PC-9 (cell line): Measurements from ENCODE around the gene TMEM92. TPM values are rescaled to one million over a fixed set of nuclear protein-coding genes. Genes with fewer than 3 reads are reported as not detected.

Source experiments
- BruUV-seq: library from RNA; stranded (reverse); fragments of 400-500 nt; replicated peaks from 2 replicates; lab custom pipeline; 2021; lab: Mats Ljungman, UMichigan
- CTCF ChIA-PET: fragments of 300-600 bp; sonication (Branson Sonifier 250); formaldehyde crosslinking; loops from one replicate; lab custom pipeline; 2022; ENCODE audit warnings: antibody characterized with exemption; lab: Charles Lee
- POLR2A ChIA-PET: fragments of 300-600 bp; sonication (Branson Sonifier 250); formaldehyde crosslinking; loops from one replicate; lab custom pipeline; 2022; ENCODE audit warnings: antibody characterized with exemption; ENCODE audit not compliant: unreplicated experiment; lab: Charles Lee
- DNase-seq, 2 experiments: peaks; one replicate each; pipeline versions ENCODE4 v3.0.0 to v3.0.0-alpha.2; 2015 to 2022; ENCODE audit warnings: mixed read lengths in 1 of 2
- H2AFZ ChIP-seq: fragments of 200-600 bp; sonication (generic); 2 replicates; pipeline ENCODE4 v1.8.1; 2017; ENCODE audit warnings: antibody characterized with exemption
- H3F3A ChIP-seq: fragments of 200-600 bp; sonication (generic); 2 replicates; pipeline ENCODE4 v1.8.1; 2017; ENCODE audit warnings: antibody characterized with exemption, mild to moderate bottlenecking, low read depth; ENCODE audit not compliant: insufficient read depth
- H3K27ac ChIP-seq: fragments of 200-600 bp; sonication (generic); 2 replicates; pipeline ENCODE4 v1.6.1; 2016; ENCODE audit warnings: mixed run types
- H3K27me3 ChIP-seq: fragments of 200-600 bp; sonication (generic); 2 replicates; pipeline ENCODE4 v1.6.1; 2016; ENCODE audit warnings: low read depth, mixed run types; ENCODE audit not compliant: insufficient read depth
- H3K36me3 ChIP-seq: fragments of 200-600 bp; sonication (generic); 2 replicates; pipeline ENCODE4 v1.6.1; 2016; ENCODE audit warnings: low read depth, mixed run types
- H3K4me1 ChIP-seq: fragments of 200-600 bp; sonication (generic); replicated peaks from 2 replicates; pipeline ENCODE4 v1.6.1; 2016; ENCODE audit warnings: mixed run types; ENCODE audit not compliant: insufficient read depth
- H3K4me2 ChIP-seq: fragments of 200-600 bp; sonication (generic); 2 replicates; pipeline ENCODE4 v1.6.1; 2017; ENCODE audit warnings: mixed run types
- H3K4me3 ChIP-seq: fragments of 200-600 bp; sonication (generic); 2 replicates; pipeline ENCODE4 v1.6.1; 2016; ENCODE audit warnings: mixed run types
- H3K79me2 ChIP-seq: fragments of 200-600 bp; sonication (generic); 2 replicates; pipeline ENCODE4 v1.6.1; 2017; ENCODE audit warnings: low read depth, mixed run types
- H3K9me2 ChIP-seq: fragments of 200-600 bp; sonication (generic); 2 replicates; pipeline ENCODE4 v1.8.1; 2017; ENCODE audit warnings: mild to moderate bottlenecking; ENCODE audit not compliant: insufficient read depth
- H3K9me3 ChIP-seq: fragments of 200-600 bp; sonication (generic); 2 replicates; pipeline ENCODE4 v1.8.1; 2016; ENCODE audit warnings: low read depth; ENCODE audit not compliant: insufficient read depth
- H4K20me1 ChIP-seq: fragments of 200-600 bp; sonication (generic); 2 replicates; pipeline ENCODE4 v1.8.1; 2017; ENCODE audit not compliant: insufficient read depth
- EZH2 ChIP-seq: fragments of 200-600 bp; sonication (generic); IDR thresholded peaks from 2 replicates; pipeline ENCODE4 v1.8.0; 2017; ENCODE audit warnings: antibody characterized with exemption, low read depth
- intact Hi-C: fragments of 100-400 bp; cut with micrococcal nuclease; formaldehyde crosslinking; loops from one replicate; pipeline ENCODE4 v1.10.0; 2022; ENCODE audit not compliant: unreplicated experiment
- total RNA-seq: library from RNA; stranded (reverse); gene quantifications from 2 replicates; pipeline ENCODE4 v1.2.3, GENCODE V29; 2021
- TF ChIP-seq, protein P1 (sequence below): fragments of 200-600 bp; sonication (generic); conservative IDR thresholded peaks from 2 replicates; pipeline ENCODE4 v1.6.1; 2017; ENCODE audit warnings: mixed run types, antibody characterized with exemption, mild to moderate bottlenecking, moderate library complexity

The TMEM92 gene
- total RNA-seq, 1 experiment from 2014 or later: 16.6 TPM

DNA sequence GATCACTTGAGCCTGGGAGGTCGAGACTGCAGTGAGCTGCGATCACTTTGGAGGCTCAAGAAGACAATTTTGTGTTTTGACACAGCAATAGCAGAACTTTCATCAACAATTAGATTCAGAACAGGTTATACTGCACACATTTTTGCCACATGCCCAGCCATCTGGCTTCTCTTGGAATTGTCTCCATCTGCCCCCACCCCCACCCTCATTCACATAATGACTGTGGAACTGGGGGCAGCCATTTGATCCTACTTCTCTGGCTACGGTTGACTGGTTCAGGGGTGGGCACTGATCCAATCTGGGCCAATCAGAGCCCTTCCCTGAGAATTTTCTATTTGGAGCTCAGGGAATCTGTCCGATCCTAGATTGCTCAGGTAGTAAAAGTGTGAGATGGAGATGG lies 14.0 kb downstream of the TMEM92 start:
- no peaks in the 10 kb centered on the region for H3K9me3 ChIP-seq
- H3K27me3 ChIP-seq: no peaks in the 10 kb centered on the region
- TF ChIP-seq EZH2: no peak
- TF ChIP-seq, protein P1, sequence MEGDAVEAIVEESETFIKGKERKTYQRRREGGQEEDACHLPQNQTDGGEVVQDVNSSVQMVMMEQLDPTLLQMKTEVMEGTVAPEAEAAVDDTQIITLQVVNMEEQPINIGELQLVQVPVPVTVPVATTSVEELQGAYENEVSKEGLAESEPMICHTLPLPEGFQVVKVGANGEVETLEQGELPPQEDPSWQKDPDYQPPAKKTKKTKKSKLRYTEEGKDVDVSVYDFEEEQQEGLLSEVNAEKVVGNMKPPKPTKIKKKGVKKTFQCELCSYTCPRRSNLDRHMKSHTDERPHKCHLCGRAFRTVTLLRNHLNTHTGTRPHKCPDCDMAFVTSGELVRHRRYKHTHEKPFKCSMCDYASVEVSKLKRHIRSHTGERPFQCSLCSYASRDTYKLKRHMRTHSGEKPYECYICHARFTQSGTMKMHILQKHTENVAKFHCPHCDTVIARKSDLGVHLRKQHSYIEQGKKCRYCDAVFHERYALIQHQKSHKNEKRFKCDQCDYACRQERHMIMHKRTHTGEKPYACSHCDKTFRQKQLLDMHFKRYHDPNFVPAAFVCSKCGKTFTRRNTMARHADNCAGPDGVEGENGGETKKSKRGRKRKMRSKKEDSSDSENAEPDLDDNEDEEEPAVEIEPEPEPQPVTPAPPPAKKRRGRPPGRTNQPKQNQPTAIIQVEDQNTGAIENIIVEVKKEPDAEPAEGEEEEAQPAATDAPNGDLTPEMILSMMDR: no peak
- CTCF ChIA-PET: interaction anchor here (0.6 kb wide), 1 partner anchor 143 kb away, joined by 5 read pairs; no protein-coding TSS in a partner anchor
- peaks cover 28% of the 10 kb centered on the region for H3F3A ChIP-seq
- H2AFZ ChIP-seq: no peak overlapping the region
- BruUV-seq: no TSS peak
- H3K9me2 ChIP-seq: no peaks in the 10 kb centered on the region
- no peaks in the 10 kb centered on the region for H4K20me1 ChIP-seq
- POLR2A ChIA-PET: interaction anchor here (0.8 kb wide), 1 partner anchor 435 kb away, joined by 9 read pairs; no protein-coding TSS in a partner anchor
- intact Hi-C loops: no loop called here
- H3K36me3 ChIP-seq: no peaks in the 10 kb centered on the region; the same call in 1 of the 2 replicates
- H3K4me1 ChIP-seq: peaks cover 44% of the 10 kb centered on the region
- 0 out of 2 replicates have a peak, but pooled peaks cover 14% of the 10 kb centered on the region for H3K79me2 ChIP-seq
- H3K27ac ChIP-seq: peak overlapping the region; percentile 92; the same call in 1 of the 2 replicates
- H3K4me3 ChIP-seq: peak overlapping the region; percentile 52; the same call in 1 of the 2 replicates
- DNase-seq: no peak
- H3K4me2 ChIP-seq: peak overlapping the region; percentile 79

DNA sequence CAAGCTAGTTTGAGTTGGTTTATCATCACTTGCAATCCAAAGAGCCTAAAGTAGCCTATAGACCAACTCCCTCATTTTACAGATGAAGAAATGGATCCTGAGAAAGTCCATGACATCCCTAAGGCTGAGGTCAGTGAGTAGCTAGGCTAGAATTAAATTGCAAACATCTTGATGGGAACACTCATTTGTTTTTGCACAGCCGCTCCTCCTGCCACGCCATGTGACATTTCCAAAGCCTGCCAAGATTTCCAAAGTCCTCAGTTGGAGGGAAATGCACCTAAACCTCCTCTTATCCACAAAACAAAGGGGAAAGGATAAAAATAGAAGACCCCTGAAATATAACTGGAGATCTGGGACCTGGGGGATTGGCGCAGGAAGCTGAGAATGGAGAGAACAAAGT lies 15.0 kb downstream of the TMEM92 start:
- intact Hi-C loops: no loop called here
- no TSS peak for BruUV-seq
- Histone ChIP-seq H3K4me2 (peak overlapping the region; percentile 79), H3K4me1 (peaks cover 44% of the 10 kb centered on the region), H4K20me1 (no peaks in the 10 kb centered on the region), H3K27me3 (no peaks in the 10 kb centered on the region), H3K4me3 (peak overlapping the region; percentile 52), H3K9me2 (no peaks in the 10 kb centered on the region), H3K36me3 (no peaks in the 10 kb centered on the region; the same call in 1 of the 2 replicates), H2AFZ (no peak overlapping the region), H3K9me3 (no peaks in the 10 kb centered on the region), H3K79me2 (0 out of 2 replicates have a peak, but pooled peaks cover 14% of the 10 kb centered on the region), H3F3A (peaks cover 28% of the 10 kb centered on the region), H3K27ac (peak overlapping the region; percentile 92)
- ChIA-PET CTCF (interaction anchor here (0.7 kb wide), 1 partner anchor 724 kb away, joined by 4 read pairs; no protein-coding TSS in a partner anchor), POLR2A (interaction anchor here (0.6 to 0.9 kb wide), 2 partner anchors 10 to 15 kb away, joined by 3 to 11 read pairs; partner anchors contain the start of gene TMEM92)
- no peak for DNase-seq
- TF ChIP-seq, protein P1: no peak
- TF ChIP-seq EZH2: no peak

DNA sequence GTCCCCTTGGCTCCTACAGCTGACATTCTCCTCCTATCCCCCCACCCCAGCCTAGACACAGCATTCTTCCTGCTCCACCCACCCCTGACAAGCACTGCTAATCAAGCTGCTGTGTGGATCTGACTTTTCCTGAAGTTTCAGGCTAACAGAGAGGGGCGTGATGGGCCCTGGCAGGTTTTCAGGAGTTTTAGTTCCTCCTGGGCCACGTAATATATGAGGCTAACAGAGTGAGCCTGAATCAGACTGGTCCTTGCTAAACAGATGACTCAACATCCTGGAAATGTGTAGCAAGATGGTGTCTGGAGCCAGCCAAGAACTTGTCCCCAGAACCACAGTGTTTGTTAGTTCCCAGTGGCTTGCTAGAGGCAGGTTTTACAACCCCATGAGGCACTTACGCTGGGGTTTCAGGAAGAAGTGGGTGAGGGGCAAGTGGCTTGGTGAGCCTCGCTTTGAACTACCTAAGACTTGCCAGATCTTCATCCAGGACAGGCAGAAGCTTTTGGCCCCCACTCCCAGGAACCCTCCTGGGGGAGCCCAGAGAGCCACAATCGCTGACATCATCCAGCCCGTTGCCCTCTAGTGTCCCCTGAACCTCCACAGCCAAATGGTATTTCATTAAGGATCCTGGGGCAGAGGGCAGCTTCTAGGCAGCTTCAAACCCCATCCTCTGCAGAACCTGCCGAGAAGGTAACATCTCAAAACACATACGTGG lies 15.9 kb downstream of the TMEM92 start:
- H3K4me3 ChIP-seq: peak overlapping the region; percentile 52
- intact Hi-C loops: loop anchor here (2.0 to 10.0 kb wide), 2 partner anchors 15 to 265 kb away; partner anchors contain the start of gene TMEM92
- TSS peak; percentile 61 for BruUV-seq
- ChIA-PET POLR2A (interaction anchor here (0.6 to 0.9 kb wide), 2 partner anchors 11 to 16 kb away, joined by 3 to 11 read pairs; partner anchors contain the start of gene TMEM92), CTCF (interaction anchor here (0.5 to 0.9 kb wide), 4 partner anchors 18 to 724 kb away, joined by 3 to 15 read pairs (median 8); no protein-coding TSS in a partner anchor)
- 0 out of 2 replicates have a peak, but pooled peaks cover 14% of the 10 kb centered on the region for H3K79me2 ChIP-seq
- TF ChIP-seq, protein P1: 0 out of 2 replicates have a peak, but pooled peaks have one; percentile 14
- no peak for TF ChIP-seq EZH2
- peak overlapping the region; percentile 74 for H2AFZ ChIP-seq
- peak; percentile 70 to 98 for DNase-seq
- H3K36me3 ChIP-seq: no peaks in the 10 kb centered on the region; the same call in 1 of the 2 replicates
- no peaks in the 10 kb centered on the region for H3K27me3 ChIP-seq
- no peaks in the 10 kb centered on the region for H3K9me3 ChIP-seq
- peaks cover 28% of the 10 kb centered on the region for H3F3A ChIP-seq
- H3K4me2 ChIP-seq: peak overlapping the region; percentile 79
- no peaks in the 10 kb centered on the region for H3K9me2 ChIP-seq
- no peaks in the 10 kb centered on the region for H4K20me1 ChIP-seq
- H3K4me1 ChIP-seq: peaks cover 44% of the 10 kb centered on the region
- peak overlapping the region; percentile 92 for H3K27ac ChIP-seq
